COLO829 (cell line): ENCODE measurements around the gene MARCOL.

Source experiments
- DNase-seq: peaks from one replicate; pipeline ENCODE4 v3.0.0; 2012; ENCODE audit warnings: low spot score

MARCOL gene, protein sequence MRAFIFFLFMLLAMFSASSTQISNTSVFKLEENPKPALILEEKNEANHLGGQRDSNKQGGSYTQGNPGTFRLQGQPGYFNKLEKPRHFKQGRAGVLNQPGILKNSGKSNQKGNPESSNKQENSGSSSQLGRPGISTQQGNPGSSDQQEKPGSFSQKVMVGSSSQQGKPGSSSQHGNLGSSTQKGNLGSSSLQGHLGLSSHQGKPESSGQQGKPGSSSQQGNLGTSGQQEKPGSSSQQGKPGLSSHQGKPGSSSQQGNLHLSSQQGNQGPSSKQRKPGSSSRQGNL

GRCh38 chr5:148238418-148238794 is at the start of gene MARCOL:
MARCOL (plus strand) TSS chr5:148238525; CDS start chr5:148238598, 73 bp downstream.
- no peak for DNase-seq

GRCh38 chr5:148191010-148191409 is 47.3 kb upstream of the MARCOL start:
- no peak for DNase-seq

DNA sequence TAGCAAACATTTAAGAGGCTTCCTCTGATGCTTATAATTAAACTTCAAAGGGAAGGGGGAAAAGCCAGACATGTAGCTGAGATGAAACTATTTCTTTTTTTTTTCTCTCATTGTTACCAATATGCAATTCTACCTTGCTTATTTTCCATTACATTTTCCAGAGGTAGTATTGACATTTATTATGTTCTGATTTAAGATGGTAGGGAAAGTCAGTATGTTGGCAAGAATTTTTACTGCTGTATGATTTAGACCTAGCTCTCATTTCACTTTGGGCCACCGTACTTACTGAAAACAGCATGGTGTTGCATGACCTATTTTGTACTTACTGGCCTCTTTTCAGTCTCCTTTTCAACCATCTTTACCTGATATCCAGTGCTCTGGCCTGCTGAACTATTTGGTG is 45.1 kb upstream of the MARCOL start:
- no peak for DNase-seq

GRCh38 chr5:148201151-148201550 is 37.2 kb upstream of the MARCOL start:
- DNase-seq, result no peak

GRCh38 chr5:148202531-148203203 is 35.7 kb upstream of the MARCOL start, which contains the start of gene SPINK6:
SPINK6 (plus strand) TSS chr5:148203042; CDS start chr5:148203097, 55 bp downstream.
- DNase-seq, result no peak

- DNase-seq, result no peak
These were observed 33.1 kb upstream of the MARCOL start for GRCh38 chr5:148205044-148205806.

- no peak for DNase-seq
These were observed 32.5 kb upstream of the MARCOL start for GRCh38 chr5:148205865-148206264.

- no peak for DNase-seq
These were observed 31.7 kb upstream of the MARCOL start for GRCh38 chr5:148206620-148207019.

DNA sequence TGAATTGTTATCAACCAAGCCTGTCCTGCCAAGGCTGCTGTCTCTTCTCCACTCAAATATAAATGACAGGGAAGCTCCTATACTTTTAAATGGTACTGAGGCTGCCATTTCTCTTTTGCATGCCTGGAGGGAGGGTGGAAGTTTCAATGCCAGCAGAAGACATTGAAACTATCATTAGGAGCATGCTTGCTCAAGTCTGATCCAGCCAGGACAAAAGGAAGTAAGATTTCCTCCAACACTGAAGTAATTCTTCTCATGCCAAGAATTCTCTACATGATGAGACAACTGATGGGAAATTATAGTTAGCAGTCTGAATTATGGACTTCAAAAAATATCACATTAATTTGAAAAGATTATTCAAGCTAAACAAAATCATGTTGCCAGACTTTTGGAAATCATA is 30.1 kb upstream of the MARCOL start:
- no peak for DNase-seq

DNA sequence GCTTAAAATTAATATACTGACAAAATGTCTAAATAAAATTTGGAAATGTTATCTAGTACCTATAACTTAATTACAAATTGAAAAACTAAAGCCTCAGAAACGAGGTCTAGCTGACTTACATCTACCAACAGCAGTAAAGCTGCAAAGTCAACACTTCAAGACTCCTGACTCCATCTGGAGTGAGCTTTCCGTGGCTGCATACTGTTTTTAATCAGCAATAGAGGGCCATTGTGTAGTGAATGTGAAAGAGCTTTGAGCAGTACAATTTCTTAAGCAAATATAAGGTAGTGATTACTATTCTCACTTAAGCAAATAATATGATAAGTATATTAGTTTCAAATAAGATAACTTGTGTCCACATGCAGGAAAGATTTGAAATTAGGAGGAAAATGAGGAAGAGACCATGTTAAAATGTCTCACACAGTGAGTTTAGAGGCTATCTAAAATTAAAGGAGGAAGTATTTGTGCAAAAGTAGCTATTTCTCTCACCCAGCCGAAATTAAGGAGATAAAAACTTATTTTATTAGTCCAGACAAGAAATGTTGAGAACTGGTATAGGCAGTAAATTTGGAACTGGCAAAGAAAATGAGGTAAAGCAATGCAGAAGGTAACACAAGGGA is 29.1 kb upstream of the MARCOL start:
- DNase-seq, result no peak

DNA sequence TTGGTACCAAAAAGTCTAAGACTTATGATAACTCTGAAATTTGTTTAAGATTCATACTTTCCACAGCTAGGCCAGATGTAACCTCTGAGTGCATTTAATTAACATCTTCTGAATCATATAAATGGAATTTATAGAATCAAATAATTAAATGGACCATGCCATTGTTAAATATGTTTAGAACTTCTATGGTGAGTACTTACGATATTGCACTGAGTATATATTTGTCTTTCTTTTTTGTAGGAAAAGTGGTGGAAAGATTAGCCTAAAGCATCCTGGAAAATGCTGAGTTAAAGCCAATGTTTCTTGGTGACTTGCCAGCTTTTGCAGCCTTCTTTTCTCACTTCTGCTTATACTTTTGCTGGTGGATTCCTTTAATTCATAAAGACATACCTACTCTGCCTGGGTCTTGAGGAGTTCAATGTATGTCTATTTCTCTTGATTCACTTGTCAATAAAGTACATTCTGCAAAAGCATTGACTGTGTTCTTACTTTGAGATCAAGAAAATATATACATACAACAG is 23.6 kb upstream of the MARCOL start:
- DNase-seq, result no peak

DNA sequence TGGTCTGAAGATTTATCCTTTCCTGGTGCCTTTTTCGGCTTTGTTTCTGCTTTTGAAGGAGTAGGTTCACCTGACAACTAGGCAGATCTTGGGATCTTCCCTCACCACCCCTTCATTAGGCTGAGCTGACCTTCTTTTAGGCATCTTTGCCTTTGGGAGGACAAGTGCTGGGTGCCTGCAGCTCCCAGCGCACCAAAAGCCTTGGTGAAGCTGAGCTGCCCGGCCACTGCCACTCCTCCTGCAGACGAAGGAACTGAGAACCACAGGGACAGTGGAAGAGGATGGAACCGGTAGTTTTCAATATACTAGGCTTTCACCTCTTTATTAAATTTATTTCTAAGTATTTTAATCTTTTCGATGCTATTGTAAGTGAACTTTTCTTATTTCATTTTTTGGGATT is 16.8 kb upstream of the MARCOL start:
- no peak for DNase-seq

- no peak for DNase-seq
These were observed 14.1 kb upstream of the MARCOL start for GRCh38 chr5:148224117-148224742.

DNA sequence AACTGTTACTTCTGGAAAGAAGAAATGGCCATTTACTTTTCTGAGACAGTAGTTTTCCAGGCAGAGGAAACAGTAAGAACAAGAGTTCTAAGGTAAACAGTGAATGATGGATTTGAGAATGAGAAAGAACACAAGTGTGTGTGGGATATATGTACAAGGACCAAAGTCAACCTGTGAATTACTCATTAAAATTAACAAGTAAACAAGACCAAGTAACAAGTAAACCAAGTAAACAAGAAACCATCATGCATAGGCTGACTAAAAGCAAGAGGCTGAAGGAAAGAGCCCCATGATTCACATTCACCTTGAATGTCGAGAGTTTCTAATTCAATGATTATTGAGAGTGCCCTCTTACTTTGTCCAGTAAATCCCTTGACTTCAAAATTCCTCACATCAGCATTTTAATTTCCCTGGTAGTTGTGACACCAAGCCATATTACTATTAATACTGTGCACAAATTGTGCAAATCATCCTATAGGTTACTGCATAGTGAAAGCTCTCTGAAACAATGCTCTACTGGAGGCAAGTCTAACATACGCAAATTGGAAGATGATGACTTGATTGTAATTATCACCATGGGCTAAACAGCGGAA is 9.8 kb upstream of the MARCOL start:
- no peak for DNase-seq

DNA sequence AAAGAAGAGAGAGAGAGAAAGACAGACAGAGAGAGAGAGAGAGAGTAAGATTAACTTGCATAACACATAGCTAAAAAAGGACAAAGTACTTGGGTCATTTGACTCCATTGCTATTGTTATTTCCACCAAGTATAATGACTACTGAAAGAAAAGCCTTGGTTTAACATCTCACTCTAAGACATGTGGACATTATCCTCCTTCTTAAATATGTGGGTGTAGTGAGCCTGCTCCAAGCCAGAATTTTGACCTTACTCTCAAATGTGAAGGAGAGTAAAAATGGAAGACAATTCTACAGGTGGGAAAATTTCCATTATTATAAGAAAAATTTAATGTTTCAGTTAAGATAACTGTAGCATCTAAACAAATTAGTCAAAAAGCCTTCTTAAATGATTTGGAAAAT is 8.5 kb upstream of the MARCOL start:
- no peak for DNase-seq

DNA sequence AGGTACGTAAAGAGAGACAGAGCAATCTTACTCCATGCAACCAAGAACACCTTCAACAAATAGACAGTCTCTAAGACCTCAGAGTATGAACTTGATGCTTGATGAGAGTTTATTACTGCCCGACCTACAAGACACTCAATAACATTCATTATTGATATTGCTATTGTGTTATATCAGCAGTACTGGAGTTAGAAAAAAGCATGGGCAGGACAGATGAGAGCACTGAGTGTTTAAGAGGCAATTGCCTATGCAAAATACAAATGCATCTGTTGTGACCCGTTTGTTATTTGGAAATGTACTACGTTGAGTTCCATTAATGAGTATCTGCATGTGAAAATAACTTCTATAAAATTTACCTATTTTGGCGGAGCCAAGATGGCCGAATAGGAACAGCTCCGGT is 8.1 kb upstream of the MARCOL start:
- no peak for DNase-seq

GRCh38 chr5:148237785-148238417 is 424 bp upstream of the MARCOL start:
- no peak for DNase-seq

- DNase-seq, result no peak
These were observed 10.6 kb downstream of the MARCOL start for GRCh38 chr5:148248894-148249293.

DNA sequence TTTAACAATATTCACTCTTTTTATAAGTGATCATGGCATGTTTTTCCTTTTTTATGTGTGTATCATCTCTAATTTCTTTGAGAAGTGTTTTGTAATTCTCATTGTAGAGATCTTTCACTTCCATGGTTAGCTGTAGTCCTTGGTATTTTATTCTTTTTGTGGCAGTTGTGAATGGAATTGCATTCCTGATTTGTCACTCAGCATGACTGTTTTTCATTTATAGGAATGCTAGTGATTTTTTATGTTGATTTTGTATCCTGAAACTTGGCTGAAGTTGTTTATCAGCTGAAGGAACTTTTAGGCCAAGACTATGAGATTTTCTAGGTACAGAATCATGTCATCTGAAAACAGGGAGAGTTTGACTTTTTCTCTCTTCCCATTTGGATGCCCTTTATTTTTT is 17.1 kb downstream of the MARCOL start:
- no peak for DNase-seq

GRCh38 chr5:148259288-148259687 is 21.0 kb downstream of the MARCOL start:
- no peak for DNase-seq

- DNase-seq, result no peak
These were observed 22.9 kb downstream of the MARCOL start for GRCh38 chr5:148261221-148261620.
